ENCODE results near the gene SHQ1. TPM values are rescaled to one million over a fixed set of nuclear protein-coding genes. Genes with fewer than 3 reads are reported as not detected.

Gene SHQ1
- total RNA-seq (10 to 100 TPM in 3 of 4 donors, 1 to 10 TPM in 1; 6.2 to 20.6 (median 18.3) TPM), polyA plus RNA-seq (10 to 100 TPM in 2 of 3 donors, 1 to 10 TPM in 1; 8.8 to 15.9 (median 11.0) TPM)
- long read RNA-seq, donor 1, transcript SHQ1-201 (11 exons, 2,879 nt) = major isoform, 9 of 9 reads
- long read RNA-seq, donor 1, partial matches to known transcripts = 0 of 9 reads
- long read RNA-seq, donor 1, other reads (novel, unspliced or antisense) = 0 of 9 reads
- long read RNA-seq, donor 2, transcript SHQ1-201 (11 exons, 2,879 nt) = major isoform, 33 of 39 reads
- long read RNA-seq, donor 2, partial matches to known transcripts = 0 of 39 reads
- long read RNA-seq, donor 2, other reads (novel, unspliced or antisense) = 6 of 39 reads

GRCh38 chr3:72847751-72848702, at the start of gene SHQ1:
Gene SHQ1 (minus strand): TSS chr3:72848445. CDS start chr3:72848340, 105 bp downstream.
- peak; percentile 98 to 99 (median 99) for ATAC-seq
- peak; percentile 96 to 98 for DNase-seq
- TF ChIP-seq, protein P1, sequence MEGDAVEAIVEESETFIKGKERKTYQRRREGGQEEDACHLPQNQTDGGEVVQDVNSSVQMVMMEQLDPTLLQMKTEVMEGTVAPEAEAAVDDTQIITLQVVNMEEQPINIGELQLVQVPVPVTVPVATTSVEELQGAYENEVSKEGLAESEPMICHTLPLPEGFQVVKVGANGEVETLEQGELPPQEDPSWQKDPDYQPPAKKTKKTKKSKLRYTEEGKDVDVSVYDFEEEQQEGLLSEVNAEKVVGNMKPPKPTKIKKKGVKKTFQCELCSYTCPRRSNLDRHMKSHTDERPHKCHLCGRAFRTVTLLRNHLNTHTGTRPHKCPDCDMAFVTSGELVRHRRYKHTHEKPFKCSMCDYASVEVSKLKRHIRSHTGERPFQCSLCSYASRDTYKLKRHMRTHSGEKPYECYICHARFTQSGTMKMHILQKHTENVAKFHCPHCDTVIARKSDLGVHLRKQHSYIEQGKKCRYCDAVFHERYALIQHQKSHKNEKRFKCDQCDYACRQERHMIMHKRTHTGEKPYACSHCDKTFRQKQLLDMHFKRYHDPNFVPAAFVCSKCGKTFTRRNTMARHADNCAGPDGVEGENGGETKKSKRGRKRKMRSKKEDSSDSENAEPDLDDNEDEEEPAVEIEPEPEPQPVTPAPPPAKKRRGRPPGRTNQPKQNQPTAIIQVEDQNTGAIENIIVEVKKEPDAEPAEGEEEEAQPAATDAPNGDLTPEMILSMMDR (IDR thresholded peaks at IDR 0.05) = no peak
- Histone ChIP-seq H3K27me3 (ENCODE audit: insufficient read depth in 3 of 3, low read length in 2 of 3) (no peaks in the 10 kb centered on the region), H3K27ac (peak within 1 kb of the TSS; percentile 84), H3K36me3 (ENCODE audit: insufficient read depth in 1 of 2, low read depth in 1 of 2) (peaks cover 0 to 5% of the 10 kb centered on the region in 2 donors), H3K4me3 (peak within 1 kb of the TSS; percentile 89), H3K9me3 (no peaks in the 10 kb centered on the region), H3K4me1 (peaks cover 31% of the 10 kb centered on the region)
- 0% methylated on average over 85 to 86 of the region's 86 CpGs for WGBS, 3 donors
- intact Hi-C loops (cut with DNase I) = loop anchor here (5.0 to 10.0 kb wide), 3 partner anchors 147 to 239 kb away; partner anchors contain the start of gene PPP4R2 (in 1 of the 2)

- intact Hi-C loops (cut with DNase I) = no loop called here
- no peaks in the 10 kb centered on the region for H3K9me3 ChIP-seq
- peaks cover 0 to 1% (median 0%) of the 10 kb centered on the region in 3 donors for H3K27me3 ChIP-seq (ENCODE audit: insufficient read depth in 3 of 3, low read length in 2 of 3)
- no peaks in the 10 kb centered on the region for H3K36me3 ChIP-seq (ENCODE audit: insufficient read depth in 1 of 2, low read depth in 1 of 2)
- H3K4me3 ChIP-seq = no peak overlapping the region
- ATAC-seq (no peak), DNase-seq (no peak)
- TF ChIP-seq, protein P1 (IDR thresholded peaks at IDR 0.05) = no peak
- no peaks in the 10 kb centered on the region for H3K4me1 ChIP-seq
- H3K27ac ChIP-seq = no peak overlapping the region
Measured at GRCh38 chr3:72897758-72898007, 49.4 kb upstream of the SHQ1 start.

- H3K27ac ChIP-seq = no peak overlapping the region
- H3K4me1 ChIP-seq = no peaks in the 10 kb centered on the region
- ATAC-seq (no peak), DNase-seq (no peak)
- H3K9me3 ChIP-seq = no peaks in the 10 kb centered on the region
- H3K4me3 ChIP-seq = no peak overlapping the region
- WGBS, 3 donors = 51 to 62% (median 57%) methylated on average over 4 of the region's 4 CpGs
- H3K27me3 ChIP-seq (ENCODE audit: insufficient read depth in 3 of 3, low read length in 2 of 3) = peaks cover 0 to 1% (median 0%) of the 10 kb centered on the region in 3 donors
- intact Hi-C loops (cut with DNase I) = no loop called here
- H3K36me3 ChIP-seq (ENCODE audit: insufficient read depth in 1 of 2, low read depth in 1 of 2) = no peaks in the 10 kb centered on the region
- TF ChIP-seq, protein P1 (IDR thresholded peaks at IDR 0.05) = no peak
Measured at GRCh38 chr3:72896996-72897757, 48.9 kb upstream of the SHQ1 start.

DNA sequence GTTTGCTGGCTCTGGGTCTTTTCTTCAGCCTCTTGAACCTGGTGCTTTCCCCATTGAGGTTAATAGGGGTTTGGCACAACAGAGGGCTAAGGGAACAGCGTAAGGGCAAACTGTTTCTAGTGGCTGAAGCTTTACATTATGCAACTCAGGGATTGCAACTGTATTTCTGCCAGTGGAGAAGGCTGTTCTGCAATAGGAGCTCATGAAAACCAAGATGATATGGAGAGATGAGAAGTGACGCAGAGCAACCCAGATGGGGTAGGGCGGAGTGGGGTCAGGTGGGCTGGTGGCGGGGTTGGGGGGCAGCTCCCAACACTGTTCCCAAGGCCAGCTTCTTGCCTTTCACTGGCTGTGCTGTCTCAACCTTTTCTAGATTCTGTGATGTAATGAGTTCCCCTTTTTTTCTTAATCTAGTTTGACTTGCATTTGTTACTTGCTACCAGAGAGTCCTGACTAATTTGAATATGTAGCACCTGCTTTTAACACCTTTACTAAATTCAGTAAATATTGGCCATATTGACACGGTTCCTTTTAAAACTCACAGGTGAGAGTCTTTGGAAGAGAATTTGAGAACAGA, 46.8 kb upstream of the SHQ1 start:
- WGBS, 3 donors = 93 to 97% (median 94%) methylated on average over 5 of the region's 5 CpGs
- Histone ChIP-seq H3K4me1 (no peaks in the 10 kb centered on the region), H3K4me3 (no peak overlapping the region), H3K36me3 (ENCODE audit: insufficient read depth in 1 of 2, low read depth in 1 of 2) (no peaks in the 10 kb centered on the region), H3K9me3 (no peaks in the 10 kb centered on the region), H3K27ac (no peak overlapping the region), H3K27me3 (ENCODE audit: insufficient read depth in 3 of 3, low read length in 2 of 3) (peaks cover 0 to 1% (median 0%) of the 10 kb centered on the region in 3 donors)
- TF ChIP-seq, protein P1 (IDR thresholded peaks at IDR 0.05) = no peak
- ATAC-seq (no peak), DNase-seq (no peak)
- intact Hi-C loops (cut with DNase I) = no loop called here

Data from psoas muscle (tissue), 8 donors.